Epithelial cell of esophagus (primary cell): ENCODE results near the gene UCP2.
A peak's percentile ranks its signal among the peaks of the same experiment; 100 is the strongest.
"Not testable (repeated sequence)": the region's sequence is repeated elsewhere in the genome, so short reads cannot be mapped to it uniquely, and the experiment has no call there.

Experiments used
- DNase-seq: peaks from one replicate; pipeline ENCODE4 v3.0.0; 2010; ENCODE audit warnings: low read depth
- H3K4me3 ChIP-seq: 2 replicates; pipeline ENCODE4 v1.5.1; 2011; ENCODE audit warnings: mild to moderate bottlenecking, low read length, control low read depth
- TF ChIP-seq, protein P1 (sequence below): IDR thresholded peaks from 2 replicates; pipeline ENCODE4 v1.5.1; 2011; ENCODE audit warnings: low read depth, mild to moderate bottlenecking, low read length, control low read depth, inconsistent platforms; ENCODE audit not compliant: insufficient read depth; ENCODE audit errors: missing control alignments

Gene UCP2

GRCh38 chr11:73991471-73992006, 8.9 kb upstream of the UCP2 start:
- TF ChIP-seq, protein P1, sequence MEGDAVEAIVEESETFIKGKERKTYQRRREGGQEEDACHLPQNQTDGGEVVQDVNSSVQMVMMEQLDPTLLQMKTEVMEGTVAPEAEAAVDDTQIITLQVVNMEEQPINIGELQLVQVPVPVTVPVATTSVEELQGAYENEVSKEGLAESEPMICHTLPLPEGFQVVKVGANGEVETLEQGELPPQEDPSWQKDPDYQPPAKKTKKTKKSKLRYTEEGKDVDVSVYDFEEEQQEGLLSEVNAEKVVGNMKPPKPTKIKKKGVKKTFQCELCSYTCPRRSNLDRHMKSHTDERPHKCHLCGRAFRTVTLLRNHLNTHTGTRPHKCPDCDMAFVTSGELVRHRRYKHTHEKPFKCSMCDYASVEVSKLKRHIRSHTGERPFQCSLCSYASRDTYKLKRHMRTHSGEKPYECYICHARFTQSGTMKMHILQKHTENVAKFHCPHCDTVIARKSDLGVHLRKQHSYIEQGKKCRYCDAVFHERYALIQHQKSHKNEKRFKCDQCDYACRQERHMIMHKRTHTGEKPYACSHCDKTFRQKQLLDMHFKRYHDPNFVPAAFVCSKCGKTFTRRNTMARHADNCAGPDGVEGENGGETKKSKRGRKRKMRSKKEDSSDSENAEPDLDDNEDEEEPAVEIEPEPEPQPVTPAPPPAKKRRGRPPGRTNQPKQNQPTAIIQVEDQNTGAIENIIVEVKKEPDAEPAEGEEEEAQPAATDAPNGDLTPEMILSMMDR: no peak
- H3K4me3 ChIP-seq: no peak overlapping the region
- no peak for DNase-seq

GRCh38 chr11:73990730-73991129, 8.1 kb upstream of the UCP2 start:
- no peak overlapping the region for H3K4me3 ChIP-seq
- TF ChIP-seq, protein P1: no peak
- no peak for DNase-seq

GRCh38 chr11:73989156-73989555, 6.5 kb upstream of the UCP2 start:
- DNase-seq: no peak
- no peak overlapping the region for H3K4me3 ChIP-seq
- TF ChIP-seq, protein P1: no peak

DNA sequence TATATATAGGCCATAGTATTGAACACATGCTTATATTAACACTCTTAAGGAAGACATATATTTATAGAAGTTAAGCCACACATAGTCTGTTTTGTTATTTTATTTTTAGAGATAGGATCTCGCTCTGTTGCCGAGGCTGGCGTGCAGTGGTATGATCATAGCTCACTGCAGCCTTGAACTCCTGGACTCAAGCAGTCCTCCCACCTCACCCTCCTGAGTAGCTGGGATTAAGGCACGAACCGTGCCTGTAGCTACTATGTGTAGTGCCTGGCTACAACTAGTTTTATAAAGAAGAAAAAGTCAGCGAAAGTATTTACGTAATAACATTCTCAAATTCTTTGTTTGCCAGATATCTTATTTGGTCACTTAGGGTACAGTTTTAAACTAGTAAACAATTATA, 5.6 kb upstream of the UCP2 start:
- DNase-seq: no peak
- H3K4me3 ChIP-seq: no peak overlapping the region
- TF ChIP-seq, protein P1: no peak

DNA sequence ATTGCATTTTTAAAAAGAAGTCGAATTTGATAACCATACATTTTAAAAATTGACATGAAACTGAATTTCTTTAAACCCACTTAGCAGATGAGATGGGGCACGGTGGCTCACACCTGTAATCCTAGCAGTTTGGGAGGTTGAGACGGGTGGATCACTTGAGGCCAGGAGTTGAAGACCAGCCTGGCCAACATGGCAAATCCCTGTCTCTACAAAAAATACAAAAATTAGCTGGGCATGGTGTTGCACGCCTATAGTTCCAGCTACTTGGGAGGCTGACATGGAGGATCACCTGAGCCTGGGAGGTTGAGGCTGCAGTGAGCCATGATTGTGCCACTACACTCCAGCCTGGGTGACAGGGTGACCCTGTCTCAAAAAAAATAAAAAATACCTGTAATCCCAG, 3.0 kb upstream of the UCP2 start:
- H3K4me3 ChIP-seq, DNase-seq: not testable (repeated sequence)

GRCh38 chr11:73983741-73984538, 1.3 kb upstream of the UCP2 start:
- H3K4me3 ChIP-seq: peak overlapping the region; percentile 59
- TF ChIP-seq, protein P1: no peak
- DNase-seq: no peak

DNA sequence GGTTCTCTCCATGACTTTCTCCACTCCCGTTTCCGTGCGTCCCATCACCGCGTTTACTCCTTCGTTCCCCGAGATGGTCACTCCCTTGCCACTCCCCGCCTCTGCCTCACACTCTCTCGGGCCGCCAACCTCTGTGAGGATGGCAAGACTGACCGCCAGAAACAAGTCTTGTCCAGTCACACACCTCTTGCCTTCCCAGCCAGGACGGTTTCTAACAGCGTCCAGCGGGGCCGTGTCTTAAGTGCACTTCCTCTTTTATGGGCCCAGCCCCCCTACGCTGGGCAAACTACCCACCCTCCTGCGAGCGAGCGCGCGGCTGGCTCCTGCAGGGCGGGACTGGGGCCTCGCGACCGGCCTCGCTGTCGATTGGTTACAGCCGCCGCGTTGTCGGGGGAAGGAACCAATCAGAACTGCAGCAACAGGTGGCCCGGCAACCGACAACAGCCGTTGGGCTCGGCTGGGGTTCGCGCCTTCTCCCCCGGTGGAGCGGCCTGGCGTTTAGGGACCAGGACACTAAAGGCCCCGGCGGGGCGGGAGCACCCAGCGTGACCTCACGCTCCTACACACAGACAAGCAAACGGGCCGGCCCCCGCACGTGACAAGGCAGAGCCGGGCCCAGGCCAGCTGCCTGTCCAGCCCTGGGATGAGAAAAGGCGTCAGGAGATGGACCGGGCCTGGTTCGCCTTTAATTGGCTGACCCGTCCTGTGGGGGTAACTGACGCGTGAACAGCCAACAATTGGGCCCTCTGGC, 522 bp upstream of the UCP2 start:
- TF ChIP-seq, protein P1: no peak
- DNase-seq: peak; percentile 90

More for the DNA sequence above, 522 bp upstream of the UCP2 start:
- peak overlapping the region; percentile 59 for H3K4me3 ChIP-seq
